Jurkat, Clone E6-1 (cell line): ENCODE results near the gene IL16.
"Not testable (repeated sequence)": the region's sequence is repeated elsewhere in the genome, so short reads cannot be mapped to it uniquely, and the experiment has no call there.

Source experiments
- DNase-seq: peaks from one replicate; pipeline ENCODE4 v3.0.0-alpha.2; 2011; ENCODE audit warnings: low read depth, low spot score
- H3K4me3 ChIP-seq: 2 replicates; pipeline ENCODE4 v1.5.1; 2011; ENCODE audit warnings: mild to moderate bottlenecking, low read length, control low read depth, moderate library complexity

The IL16 gene

DNA sequence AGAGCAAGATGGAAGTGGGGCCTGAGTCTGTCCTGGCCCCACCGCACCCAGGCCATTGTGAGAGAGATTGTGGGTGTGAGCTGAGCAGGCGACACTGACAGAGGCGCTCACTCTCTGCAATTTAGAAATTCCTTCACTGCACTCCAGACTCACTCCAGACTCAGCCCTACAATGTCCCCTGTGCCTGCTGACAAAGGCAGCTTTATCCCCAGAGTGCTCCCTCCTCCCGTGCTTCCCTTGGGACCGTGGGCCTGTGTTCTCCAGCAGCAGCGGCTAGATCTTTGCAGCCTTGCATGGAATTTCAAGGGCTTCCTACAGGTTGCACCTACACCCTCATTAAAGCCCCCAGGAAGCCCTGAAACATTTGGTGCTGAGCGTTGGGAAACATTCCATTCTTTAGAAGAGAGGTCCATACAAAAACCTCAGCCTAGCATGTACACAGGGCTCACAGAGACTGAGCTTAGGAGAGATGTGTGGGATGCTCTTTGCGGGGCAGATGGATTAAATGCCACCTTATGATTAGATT lies 1.3 kb upstream of the IL16 start:
- DNase-seq: no peak
- no peak overlapping the region for H3K4me3 ChIP-seq

DNA sequence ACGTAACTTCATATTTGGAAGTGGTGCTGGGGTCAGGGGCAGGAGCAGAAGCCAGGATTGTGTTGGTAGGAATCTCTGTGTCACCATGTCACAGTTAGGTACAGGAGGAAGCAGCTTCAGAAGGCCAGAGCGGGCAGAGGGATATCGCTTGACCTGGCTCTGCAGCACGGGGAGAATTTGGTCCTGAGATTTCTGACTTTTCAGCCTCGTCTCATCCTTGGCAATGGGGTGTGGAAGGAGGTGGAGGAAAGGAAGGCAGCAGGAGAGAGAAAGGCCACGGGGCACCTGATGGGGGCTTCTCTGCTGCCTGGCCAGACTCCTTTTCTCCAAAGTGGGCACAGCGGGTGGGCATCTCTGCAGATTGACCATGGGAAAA lies 564 bp downstream of the IL16 start:
- DNase-seq: no peak
- H3K4me3 ChIP-seq: no peak overlapping the region

DNA sequence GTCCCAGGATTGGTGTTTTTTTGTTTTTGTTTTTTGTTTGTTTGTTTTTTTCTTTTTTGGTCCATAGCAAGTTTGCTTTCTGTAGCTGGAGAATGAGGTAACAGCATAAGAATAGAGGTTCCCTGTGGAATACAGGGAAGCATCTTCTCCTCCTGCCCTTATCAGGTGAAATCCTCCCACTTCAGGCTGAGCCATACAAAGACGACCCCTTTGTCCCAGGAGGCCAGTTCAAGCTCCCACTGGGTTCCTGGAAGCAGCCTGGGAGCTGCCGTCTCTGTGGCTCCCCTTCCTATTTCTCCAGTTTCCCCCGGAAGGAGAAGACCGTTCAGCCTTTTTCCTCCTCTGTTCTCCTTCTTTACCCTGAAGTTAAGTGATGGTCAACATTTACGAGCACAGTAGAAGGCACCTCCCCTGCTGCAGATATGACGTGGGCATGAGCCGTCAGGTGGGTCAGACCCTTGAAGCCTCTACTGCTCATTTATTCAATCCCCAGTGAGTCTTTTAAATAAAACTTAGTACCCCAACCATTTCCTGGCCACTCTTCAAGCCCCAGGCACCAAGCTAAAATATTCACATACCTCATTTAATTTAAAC lies 1.1 kb downstream of the IL16 start:
- DNase-seq: no peak

DNA sequence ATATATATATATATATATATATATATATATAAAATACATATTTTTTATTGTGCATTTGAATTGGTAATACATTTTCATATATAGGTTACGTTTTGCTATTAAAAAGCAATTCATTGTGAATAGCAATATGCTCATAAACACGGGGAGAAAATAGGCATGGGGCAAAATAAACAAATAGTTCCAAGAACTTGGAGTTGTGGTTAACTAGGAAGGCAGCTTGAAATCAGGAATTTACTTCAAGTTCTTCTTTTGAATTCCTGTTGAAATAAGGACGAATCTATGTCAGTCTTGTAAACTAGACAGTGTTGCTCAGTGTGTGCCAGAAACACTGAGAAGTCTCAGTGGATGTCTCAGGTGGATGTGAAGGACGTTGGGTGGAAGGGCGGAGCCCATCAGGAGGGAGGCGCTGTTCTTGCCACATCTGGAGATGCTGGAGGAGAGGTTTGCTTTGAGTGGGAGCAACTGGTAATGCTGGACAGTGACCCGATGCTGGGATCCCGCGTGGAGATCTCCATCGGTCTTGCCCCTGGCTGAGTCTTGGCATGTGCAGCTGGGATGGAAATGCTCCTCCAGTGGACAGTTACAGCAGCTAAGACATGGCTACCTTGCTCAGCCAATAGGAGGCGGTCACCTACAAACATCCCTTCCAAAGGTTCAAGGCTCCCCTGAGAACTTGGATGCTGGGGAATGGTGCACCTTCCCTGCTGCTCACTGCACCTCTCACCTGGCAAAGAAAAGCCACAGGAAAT lies 2.5 kb downstream of the IL16 start:
- no peak overlapping the region for H3K4me3 ChIP-seq
- DNase-seq: no peak

More for the DNA sequence above, 1.1 kb downstream of the IL16 start:
- H3K4me3 ChIP-seq: no peak overlapping the region

DNA sequence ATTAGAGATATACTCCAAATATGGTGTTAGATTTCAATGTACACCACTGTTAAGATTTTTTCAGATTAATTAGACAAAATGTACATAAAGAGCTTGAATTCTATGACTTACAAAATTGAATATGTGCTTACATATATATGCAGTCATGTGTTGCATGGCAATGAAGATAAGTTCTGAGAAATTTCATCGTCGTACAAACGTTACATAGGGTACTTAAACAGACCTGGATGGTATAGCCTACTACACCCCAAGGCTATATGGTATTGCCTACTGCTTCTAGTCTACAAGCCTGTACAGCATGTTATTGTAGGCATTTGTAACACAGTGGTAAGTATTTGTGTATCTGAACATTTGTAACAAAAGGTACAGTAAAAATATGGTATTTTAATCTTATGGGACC lies 9.3 kb downstream of the IL16 start:
- DNase-seq: no peak
- no peak overlapping the region for H3K4me3 ChIP-seq

DNA sequence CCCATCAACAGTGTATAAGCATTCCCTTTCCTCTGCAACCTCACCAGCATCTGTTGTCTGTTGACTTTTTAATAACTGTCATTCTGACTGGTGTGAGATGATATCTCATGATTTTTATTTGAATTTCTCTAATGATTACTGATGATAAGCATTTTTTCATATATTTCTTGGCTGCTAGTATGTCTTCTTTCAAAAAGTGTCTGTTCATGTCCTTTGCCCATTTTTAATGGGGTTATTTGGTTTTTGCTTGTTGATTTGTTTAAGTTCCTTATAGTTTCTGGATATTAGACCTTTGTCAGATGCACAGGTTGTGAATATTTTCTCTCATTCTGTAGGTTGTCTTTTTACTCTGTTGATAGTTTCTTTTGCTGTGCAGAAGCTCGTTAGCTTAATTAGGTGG lies 11.3 kb downstream of the IL16 start:
- H3K4me3 ChIP-seq, DNase-seq: not testable (repeated sequence)

DNA sequence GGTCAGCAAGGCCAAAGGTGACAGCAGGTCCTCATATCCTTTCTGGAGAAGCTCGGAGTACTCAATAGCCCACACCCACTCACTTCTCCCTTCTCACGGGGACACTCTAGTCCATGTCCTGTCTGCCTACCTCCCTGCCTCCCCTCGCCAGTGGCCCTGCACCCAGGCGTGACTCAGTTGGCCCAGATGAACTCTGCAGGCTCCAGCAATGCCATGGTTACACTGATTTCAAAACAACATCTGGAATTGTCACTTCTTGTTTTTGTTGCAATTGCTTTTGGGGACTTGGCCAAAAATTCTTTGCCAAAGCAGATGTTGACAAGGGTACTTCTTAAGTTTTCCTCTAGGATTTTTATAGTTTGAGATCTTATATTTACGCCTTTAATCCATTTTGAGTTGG lies 13.0 kb downstream of the IL16 start:
- DNase-seq: no peak
- H3K4me3 ChIP-seq: no peak overlapping the region

DNA sequence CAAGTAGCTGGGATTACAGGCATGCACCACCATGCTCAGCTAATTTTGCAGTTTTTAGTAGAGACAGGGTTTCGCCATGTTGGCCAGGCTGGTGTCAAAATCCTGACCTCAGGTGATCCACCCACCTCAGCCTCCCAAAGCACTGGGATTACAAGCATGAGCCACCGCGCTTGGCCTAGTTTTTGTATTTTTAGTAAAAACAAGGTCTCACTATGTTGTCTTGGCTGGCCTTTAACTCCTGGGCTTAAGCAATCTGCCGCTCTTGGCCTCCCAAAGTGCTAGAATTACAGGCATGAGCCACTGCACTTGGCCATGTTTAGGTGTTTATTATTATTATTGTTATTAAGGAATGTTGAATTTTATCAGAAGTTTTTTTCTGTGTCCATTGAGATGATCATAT lies 14.7 kb downstream of the IL16 start:
- no peak overlapping the region for H3K4me3 ChIP-seq
- DNase-seq: no peak

DNA sequence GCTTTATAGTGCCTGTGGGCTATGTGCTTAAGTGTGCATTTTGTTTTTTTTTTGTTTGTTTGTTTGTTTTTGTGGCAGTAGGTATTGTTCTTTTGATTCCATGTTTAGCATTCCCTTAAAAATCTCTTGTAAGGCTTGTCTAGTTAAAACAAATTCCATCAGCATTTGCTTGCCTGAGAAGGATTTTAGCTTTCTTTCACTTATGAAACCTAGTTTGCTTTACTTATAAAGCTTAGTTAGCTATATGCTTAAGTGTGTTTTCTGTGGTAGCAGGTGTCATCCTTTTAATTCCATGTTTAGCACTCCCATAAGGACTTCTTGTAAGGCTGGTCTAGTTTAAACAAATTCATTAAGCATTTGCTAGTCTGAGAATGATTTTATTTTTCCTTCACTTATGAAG lies 17.3 kb downstream of the IL16 start:
- no peak overlapping the region for H3K4me3 ChIP-seq
- DNase-seq: no peak

DNA sequence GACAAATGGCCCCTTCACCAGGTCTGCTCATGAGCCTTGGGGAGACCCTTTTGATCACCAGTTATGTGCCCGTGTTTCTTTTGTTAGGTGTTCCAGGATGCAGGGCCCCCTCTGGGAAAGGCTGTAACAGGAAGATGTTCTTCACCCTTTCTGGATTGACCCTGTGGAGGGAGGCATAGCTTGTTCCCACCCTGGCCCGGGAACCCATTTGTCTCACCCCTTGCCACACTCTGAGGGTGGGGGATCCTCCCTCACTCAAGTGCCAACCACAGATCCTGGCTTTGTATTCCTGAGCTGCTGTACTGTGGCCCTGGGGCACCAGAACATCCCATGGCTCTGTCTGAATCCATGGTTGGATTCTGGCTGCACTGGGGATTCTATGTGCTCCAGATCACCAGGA lies 18.9 kb downstream of the IL16 start:
- H3K4me3 ChIP-seq: no peak overlapping the region
- DNase-seq: no peak

DNA sequence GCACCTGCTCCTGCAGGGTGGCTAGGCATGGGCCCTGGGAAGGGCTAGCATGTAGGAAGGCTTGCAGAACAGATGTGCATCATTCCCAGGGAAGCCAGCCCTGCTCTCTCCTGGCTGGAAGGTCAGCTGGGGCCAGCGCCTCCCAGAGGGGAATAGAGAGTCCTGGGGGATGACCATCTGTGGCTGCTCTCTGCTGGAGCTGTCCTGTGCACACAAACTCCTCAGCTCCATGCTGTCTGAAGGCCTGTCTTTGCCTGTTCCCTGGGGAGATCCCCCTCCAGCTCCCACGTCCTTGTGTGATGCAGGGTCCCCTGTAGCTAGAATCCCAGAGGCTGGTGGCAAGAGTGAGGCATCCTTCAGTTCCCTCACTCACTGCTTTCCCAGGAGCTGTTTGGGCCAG lies 19.3 kb downstream of the IL16 start:
- H3K4me3 ChIP-seq: no peak overlapping the region
- DNase-seq: no peak

DNA sequence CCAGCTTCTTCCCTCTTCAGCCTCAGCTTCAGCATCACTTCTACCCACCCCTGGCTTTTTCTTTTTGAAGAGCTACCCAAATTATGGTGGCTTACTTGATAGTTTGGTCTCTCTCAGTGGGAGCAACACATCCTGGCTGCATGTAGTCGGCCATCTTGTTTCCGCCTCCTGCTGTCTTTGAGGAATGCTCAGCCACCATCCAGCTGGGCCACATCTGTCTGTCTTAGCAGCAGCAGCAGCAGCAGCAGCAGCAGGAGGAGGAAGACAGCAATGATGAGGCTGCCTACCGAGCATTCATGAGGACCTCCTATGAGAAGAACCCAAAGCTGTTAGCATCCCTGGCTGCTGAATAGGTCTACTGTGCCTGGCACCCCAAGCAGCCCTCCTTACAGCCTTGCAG lies 19.7 kb downstream of the IL16 start:
- H3K4me3 ChIP-seq: no peak overlapping the region
- DNase-seq: no peak

DNA sequence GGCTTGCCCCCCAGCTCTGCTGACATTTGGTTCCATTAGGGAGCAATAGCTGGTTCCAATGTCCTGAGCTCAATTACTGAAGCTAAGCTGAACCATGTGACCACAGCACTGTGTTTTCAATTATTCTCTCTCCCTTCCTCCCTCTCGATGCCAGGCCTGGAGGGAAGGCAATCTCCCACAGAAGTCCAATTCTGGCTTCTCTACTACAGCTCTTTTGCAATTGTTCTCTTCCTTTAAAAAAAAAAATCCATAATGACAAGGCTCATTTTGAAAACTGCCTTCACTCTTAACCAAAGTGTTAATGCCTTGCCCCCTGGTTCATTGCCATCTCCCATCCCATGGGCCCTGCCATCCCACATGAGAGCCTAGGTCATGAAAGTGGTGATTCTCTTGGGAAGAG lies 24.8 kb downstream of the IL16 start:
- H3K4me3 ChIP-seq: no peak overlapping the region
- no peak for DNase-seq

DNA sequence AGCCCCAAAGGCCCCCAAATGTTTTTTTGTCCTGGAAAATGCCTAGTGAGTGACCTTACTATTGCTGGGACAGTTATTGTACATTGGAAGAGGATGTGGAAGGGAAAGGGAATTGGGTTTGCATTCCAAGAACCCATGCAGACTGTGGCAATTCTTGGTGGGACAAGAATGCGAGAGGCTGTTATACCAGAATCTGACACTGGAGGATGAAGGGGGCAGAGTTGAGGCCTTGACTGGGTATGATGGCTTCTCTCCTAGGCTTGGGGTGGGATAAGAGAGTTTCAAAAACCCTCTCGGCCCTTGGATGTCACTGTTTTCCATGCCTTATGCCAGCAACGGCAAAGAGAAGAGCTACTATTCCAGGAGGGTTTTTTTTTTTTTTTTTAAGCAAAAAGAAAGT lies 25.3 kb downstream of the IL16 start:
- DNase-seq: no peak
- no peak overlapping the region for H3K4me3 ChIP-seq

DNA sequence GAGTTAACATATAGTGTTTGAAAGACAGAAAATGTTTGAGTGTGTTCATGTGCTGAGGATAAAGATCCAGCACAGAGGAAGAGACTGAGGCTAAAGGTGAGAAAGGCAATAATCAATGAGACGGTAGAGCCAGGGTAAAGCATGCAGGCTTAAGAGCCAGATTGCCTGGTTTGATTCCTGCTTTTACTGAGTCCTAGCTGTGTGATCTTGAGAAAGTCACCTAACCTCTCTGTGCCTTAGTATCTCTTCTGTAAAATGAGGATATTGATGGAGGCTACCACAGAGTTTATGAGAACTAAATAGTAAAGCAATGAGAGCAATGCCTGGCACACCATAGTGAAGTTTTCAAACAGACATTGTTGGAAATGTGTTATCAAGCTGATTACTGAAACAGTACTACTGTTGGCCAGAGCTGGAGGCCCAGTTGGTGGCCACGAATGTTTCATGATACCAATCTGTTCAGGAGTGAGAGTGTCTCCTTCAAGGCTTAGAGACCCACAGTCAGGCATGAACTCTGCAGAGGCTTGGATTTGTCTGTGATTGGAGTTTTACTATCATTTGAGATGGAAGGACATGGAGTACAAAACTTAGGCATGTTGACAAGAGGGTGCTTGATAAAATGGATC lies 26.8 kb downstream of the IL16 start:
- no peak for DNase-seq
- no peak overlapping the region for H3K4me3 ChIP-seq

DNA sequence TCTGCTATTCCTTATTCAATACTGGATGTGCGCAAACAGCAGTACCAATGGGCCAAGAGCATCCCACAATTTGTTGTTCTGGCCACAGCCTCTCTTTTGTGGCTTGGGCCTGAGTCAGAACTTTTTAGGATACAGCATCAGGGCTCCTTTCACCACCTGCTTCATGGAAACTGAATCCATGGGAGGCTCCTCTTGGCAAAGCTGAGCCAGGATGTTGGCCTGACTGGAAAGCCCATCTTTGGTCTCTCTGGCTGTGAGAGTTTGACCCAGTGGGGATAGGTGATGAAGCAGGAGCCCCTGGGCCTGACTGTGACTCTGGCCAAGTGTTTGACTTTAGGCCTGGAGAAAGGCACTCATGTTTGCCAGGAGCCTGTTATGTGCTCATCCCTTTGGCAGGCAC lies 27.6 kb downstream of the IL16 start:
- DNase-seq: no peak
- H3K4me3 ChIP-seq: no peak overlapping the region

DNA sequence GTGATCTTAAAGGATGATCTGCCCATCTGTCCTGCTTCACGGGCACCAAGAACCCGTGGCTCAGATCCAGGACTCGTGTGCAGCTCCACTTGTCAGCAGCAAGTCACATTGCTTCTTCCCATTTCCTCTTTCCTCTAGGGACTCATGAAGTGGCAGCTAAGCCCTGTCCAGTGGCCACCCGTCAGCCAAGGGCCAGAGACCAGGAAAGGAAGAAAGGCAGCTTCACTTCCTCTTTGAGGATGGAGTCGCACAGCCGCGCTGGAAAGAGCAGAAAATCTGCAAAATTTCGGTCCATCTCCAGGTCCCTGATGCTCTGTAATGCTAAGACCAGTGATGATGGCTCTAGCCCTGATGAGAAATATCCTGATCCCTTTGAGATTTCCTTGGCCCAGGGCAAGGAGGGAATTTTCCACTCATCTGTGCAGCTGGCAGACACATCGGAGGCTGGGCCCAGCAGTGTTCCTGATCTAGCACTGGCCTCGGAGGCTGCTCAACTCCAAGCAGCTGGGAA lies 28.5 kb downstream of the IL16 start:
- no peak overlapping the region for H3K4me3 ChIP-seq
- DNase-seq: no peak

DNA sequence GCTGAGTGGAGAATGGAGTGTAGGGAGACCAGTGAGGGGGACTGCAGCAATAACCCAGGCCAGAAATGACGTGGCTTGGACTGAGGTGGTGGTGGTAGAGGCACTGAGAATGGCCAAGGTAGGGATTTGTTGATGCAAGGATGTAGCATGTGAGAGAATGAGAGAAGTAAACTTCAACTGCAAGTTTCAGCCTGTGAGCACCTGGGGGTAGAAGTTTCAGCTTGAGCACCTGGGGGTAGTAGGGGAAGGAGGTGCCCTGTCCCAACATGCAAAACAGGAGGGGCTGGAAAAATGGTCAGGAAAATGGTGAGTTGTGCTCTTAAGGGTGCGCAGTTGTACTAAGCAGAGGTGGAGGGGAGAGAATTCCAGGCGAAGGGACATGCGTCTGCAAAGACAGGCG lies 31.0 kb downstream of the IL16 start:
- H3K4me3 ChIP-seq: no peak overlapping the region
- no peak for DNase-seq

DNA sequence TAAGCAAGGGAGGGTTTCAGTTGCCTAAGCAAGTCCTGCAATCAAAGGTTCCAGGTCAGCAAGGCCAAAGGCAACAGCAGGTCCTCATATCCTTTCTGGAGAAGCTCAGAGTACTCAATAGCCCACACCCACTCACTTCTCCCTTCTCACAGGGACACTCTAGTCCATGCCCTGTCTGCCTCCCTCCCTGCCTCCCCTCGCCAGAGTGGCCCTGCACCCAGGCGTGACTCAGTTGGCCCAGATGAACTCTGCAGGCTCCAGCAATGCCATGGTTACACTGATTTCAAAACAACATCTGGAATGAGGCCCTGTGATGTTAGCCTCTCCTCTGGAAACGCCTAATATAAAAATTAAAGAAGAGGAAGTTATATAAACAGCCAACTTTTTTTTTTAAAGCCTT lies 32.9 kb downstream of the IL16 start:
- no peak overlapping the region for H3K4me3 ChIP-seq
- DNase-seq: no peak
